Activated T-cell treated with anti-CD3 and anti-CD28 coated beads, Interleukin-2, amount 50 U/mL, for 72 hours (primary cell): ENCODE measurements around the gene AKR1C2. TPM values are rescaled to one million over a fixed set of nuclear protein-coding genes. Genes with fewer than 3 reads are reported as not detected.
"Not testable (repeated sequence)": the region's sequence is repeated elsewhere in the genome, so short reads cannot be mapped to it uniquely, and the experiment has no call there.

Experiments
- ATAC-seq, 2 donors: fragments of 150-1000 bp; cut with Tn5 transposase; replicated peaks in 1 of 2; 2 replicates each; pipeline ENCODE4 v1.10.0; 2021; ENCODE audit warnings: moderate library complexity in 2 of 2, mild to moderate bottlenecking in 1 of 2
- DNase-seq, 2 donors: peaks; one replicate each; pipeline ENCODE4 v3.0.0; 2021 to 2022; ENCODE audit warnings: mixed read lengths in 1 of 2
- H3K27ac Mint-ChIP-seq: one replicate; pipeline ENCODE4 v1.8.0; 2022; ENCODE audit warnings: mild to moderate bottlenecking, moderate library complexity, mixed read lengths
- H3K27me3 Mint-ChIP-seq: one replicate; pipeline ENCODE4 v1.8.0; 2022; ENCODE audit warnings: low read depth, mixed read lengths
- H3K36me3 Mint-ChIP-seq, 2 donors: one replicate each; pipeline ENCODE4 v1.8.0; 2022; ENCODE audit warnings: mixed read lengths in 2 of 2, mild to moderate bottlenecking in 1 of 2; ENCODE audit not compliant: insufficient read depth in 2 of 2
- H3K4me1 Mint-ChIP-seq: one replicate; pipeline ENCODE4 v1.8.0; 2022; ENCODE audit warnings: low read depth, mixed read lengths
- H3K4me3 Mint-ChIP-seq, 2 donors: one replicate each; pipeline ENCODE4 v1.8.0; 2022; ENCODE audit warnings: mild to moderate bottlenecking in 2 of 2, mixed read lengths in 2 of 2, moderate library complexity in 2 of 2
- H3K9me3 Mint-ChIP-seq, 2 donors: one replicate each; pipeline ENCODE4 v1.8.0; 2022; ENCODE audit warnings: mixed read lengths in 2 of 2
- total RNA-seq, 2 donors: library from RNA; stranded (reverse); gene quantifications; one replicate each; pipeline ENCODE4 v1.2.3, GENCODE V29; 2022

Gene AKR1C2
- total RNA-seq, 2 donors from 2014 or later, result 0.22 TPM; not detected in 1

GRCh38 chr10:4974400-4974799 is 29.3 kb downstream of the AKR1C2 start:
- not testable (repeated sequence) for H3K9me3 Mint-ChIP-seq, ATAC-seq, H3K4me3 Mint-ChIP-seq, DNase-seq, H3K36me3 Mint-ChIP-seq, H3K4me1 Mint-ChIP-seq, H3K27ac Mint-ChIP-seq, H3K27me3 Mint-ChIP-seq

GRCh38 chr10:4973294-4973693 is 30.4 kb downstream of the AKR1C2 start:
- not testable (repeated sequence) for H3K27ac Mint-ChIP-seq, ATAC-seq, H3K36me3 Mint-ChIP-seq, H3K4me1 Mint-ChIP-seq, H3K27me3 Mint-ChIP-seq, H3K4me3 Mint-ChIP-seq, H3K9me3 Mint-ChIP-seq, DNase-seq

GRCh38 chr10:4972369-4973142 is 31.1 kb downstream of the AKR1C2 start:
- H3K36me3 Mint-ChIP-seq, H3K9me3 Mint-ChIP-seq, ATAC-seq, H3K4me3 Mint-ChIP-seq, DNase-seq, H3K27me3 Mint-ChIP-seq, H3K4me1 Mint-ChIP-seq, H3K27ac Mint-ChIP-seq: not testable (repeated sequence)

DNA sequence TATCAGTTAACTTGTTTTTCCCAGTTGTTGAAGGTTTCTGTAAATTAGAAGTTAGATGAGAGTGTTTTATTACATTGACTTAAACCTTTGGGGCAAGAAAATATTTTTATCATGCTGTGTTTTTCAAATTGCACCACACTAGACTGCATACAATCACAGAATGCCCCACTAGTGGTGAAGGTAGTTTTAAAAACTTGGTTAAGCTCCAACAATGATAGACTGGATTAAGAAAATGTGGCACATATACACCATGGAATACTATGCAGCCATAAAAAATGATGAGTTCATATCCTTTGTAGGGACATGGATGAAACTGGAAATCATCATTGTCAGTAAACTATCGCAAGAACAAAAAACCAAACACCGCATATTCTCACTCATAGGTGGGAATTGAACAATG is 33.3 kb downstream of the AKR1C2 start:
- H3K36me3 Mint-ChIP-seq, H3K4me1 Mint-ChIP-seq, ATAC-seq, H3K27ac Mint-ChIP-seq, DNase-seq, H3K27me3 Mint-ChIP-seq, H3K9me3 Mint-ChIP-seq, H3K4me3 Mint-ChIP-seq: not testable (repeated sequence)

- H3K4me3 Mint-ChIP-seq, H3K36me3 Mint-ChIP-seq, DNase-seq, H3K27ac Mint-ChIP-seq, ATAC-seq, H3K9me3 Mint-ChIP-seq, H3K4me1 Mint-ChIP-seq, H3K27me3 Mint-ChIP-seq: not testable (repeated sequence)
Measured at GRCh38 chr10:4969289-4969688, 34.4 kb downstream of the AKR1C2 start.

GRCh38 chr10:4967189-4967588 is 36.5 kb downstream of the AKR1C2 start:
- H3K27me3 Mint-ChIP-seq, H3K9me3 Mint-ChIP-seq, ATAC-seq, H3K36me3 Mint-ChIP-seq, H3K4me1 Mint-ChIP-seq, DNase-seq, H3K4me3 Mint-ChIP-seq, H3K27ac Mint-ChIP-seq: not testable (repeated sequence)

DNA sequence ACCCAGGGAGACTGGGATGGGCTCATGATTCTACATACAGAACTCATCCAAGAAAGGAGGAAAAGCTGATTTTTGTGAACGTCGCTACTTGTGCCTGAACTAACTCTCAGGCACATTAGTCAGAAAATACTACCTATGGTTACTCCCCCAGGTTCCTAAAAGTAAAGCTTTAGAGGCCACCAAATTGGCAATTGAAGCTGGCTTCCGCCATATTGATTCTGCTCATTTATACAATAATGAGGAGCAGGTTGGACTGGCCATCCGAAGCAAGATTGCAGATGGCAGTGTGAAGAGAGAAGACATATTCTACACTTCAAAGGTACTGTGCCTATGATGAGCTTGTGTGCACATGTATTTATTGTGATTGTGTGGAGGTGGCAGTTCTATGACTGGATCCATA is 37.9 kb downstream of the AKR1C2 start:
- not testable (repeated sequence) for H3K27ac Mint-ChIP-seq, H3K36me3 Mint-ChIP-seq

GRCh38 chr10:4963815-4964154 is 39.9 kb downstream of the AKR1C2 start:
- H3K36me3 Mint-ChIP-seq, DNase-seq, ATAC-seq, H3K4me1 Mint-ChIP-seq, H3K27me3 Mint-ChIP-seq, H3K4me3 Mint-ChIP-seq, H3K9me3 Mint-ChIP-seq, H3K27ac Mint-ChIP-seq: not testable (repeated sequence)

More for the DNA sequence above, 37.9 kb downstream of the AKR1C2 start:
- H3K4me1 Mint-ChIP-seq, ATAC-seq, H3K9me3 Mint-ChIP-seq, H3K27me3 Mint-ChIP-seq, DNase-seq, H3K4me3 Mint-ChIP-seq: not testable (repeated sequence)

DNA sequence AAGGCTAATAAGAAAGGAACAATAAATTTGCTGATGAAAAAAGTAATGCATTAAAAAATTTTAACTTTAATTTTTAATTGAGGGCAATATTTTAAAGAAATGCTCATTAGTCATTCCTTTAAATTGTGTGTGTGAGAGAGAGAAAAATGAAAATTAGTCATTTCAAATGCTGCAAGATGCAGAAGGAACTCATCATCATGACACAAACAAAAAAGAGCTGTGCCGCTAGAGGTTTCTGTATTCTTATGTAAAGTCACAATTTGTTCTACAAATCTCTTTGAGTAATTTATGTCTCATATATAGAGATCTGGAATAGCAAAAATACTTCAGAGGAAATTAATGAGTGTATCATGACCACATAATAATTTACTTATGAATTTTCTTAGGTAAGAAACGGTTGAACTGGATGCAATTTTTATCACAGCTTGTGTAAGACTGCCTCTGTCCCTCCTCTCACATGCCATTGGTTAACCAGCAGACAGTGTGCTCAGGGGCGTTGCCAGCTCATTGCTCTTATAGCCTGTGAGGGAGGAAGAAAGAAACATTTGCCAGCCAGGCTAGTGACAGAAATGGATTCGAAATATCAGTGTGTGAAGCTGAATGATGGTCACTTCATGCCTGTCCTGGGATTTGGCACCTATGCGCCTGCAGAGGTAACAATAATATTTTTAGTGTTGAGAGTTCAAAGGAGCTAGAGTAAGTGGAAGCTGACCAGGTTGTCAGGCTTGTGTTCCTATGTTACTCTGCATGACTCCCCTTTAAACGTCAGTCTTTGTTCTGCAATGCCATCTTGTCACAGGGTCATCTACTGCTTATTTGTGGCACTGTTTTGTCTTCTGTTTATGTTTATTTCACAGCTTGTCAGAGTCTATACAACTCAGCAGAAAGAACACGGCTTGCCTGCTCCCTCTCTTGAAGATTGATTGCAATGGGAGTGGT is 40.5 kb downstream of the AKR1C2 start, which contains the start of gene AKR1C1:
Gene AKR1C1 (plus strand): TSS at position 540 of the 939 bp plus-strand sequence. CDS start 30 bp downstream, at position 570.
- H3K4me1 Mint-ChIP-seq, H3K9me3 Mint-ChIP-seq, H3K27ac Mint-ChIP-seq, H3K27me3 Mint-ChIP-seq, DNase-seq, H3K4me3 Mint-ChIP-seq, H3K36me3 Mint-ChIP-seq: not testable (repeated sequence)
- ATAC-seq, result peak in 1 of 2 donors; percentile 41

DNA sequence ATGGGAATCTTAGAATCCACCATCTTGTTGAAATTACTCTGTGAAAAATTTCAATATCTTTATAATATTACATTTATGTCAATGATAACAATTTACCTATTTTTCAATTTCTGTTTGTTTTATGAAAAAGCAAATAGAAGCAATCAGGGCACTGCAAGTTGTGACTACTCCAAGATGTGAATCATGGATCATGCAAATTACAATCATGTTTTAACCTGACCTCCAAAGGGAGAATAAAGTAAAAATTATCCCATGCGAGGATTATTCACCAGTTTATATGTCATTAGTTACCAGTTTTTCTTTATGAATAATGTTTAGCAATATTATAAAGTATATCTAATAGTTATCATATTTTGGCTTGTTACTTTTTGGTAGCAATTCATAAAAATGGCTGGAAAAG is 41.3 kb downstream of the AKR1C2 start:
- not testable (repeated sequence) for H3K27me3 Mint-ChIP-seq, H3K27ac Mint-ChIP-seq, DNase-seq, H3K9me3 Mint-ChIP-seq, H3K36me3 Mint-ChIP-seq, H3K4me1 Mint-ChIP-seq, H3K4me3 Mint-ChIP-seq, ATAC-seq

DNA sequence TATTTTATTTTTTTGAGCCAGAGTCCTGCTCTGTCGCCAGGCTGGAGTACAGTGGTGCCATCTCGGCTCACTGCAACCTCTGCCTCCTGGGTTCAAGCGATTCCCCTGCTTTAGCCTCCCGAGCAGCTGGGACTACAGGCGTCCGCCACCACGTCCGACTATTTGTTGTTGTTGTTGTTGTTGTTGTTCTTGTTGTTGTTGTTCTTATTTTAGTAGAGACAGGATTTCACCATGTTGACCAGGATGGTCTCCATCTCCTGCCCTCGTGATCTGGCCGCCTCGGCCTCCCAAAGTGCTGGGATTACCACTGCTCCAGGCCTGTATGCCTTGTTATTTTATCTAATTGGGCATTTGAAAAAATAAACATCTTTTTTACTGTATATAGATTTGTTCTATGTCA is 42.1 kb downstream of the AKR1C2 start:
- DNase-seq, H3K4me1 Mint-ChIP-seq, H3K9me3 Mint-ChIP-seq, ATAC-seq, H3K4me3 Mint-ChIP-seq, H3K27me3 Mint-ChIP-seq, H3K36me3 Mint-ChIP-seq, H3K27ac Mint-ChIP-seq: not testable (repeated sequence)

- H3K27me3 Mint-ChIP-seq, DNase-seq, H3K4me3 Mint-ChIP-seq, H3K27ac Mint-ChIP-seq, H3K9me3 Mint-ChIP-seq, H3K4me1 Mint-ChIP-seq, H3K36me3 Mint-ChIP-seq, ATAC-seq: not testable (repeated sequence)
Measured at GRCh38 chr10:4956955-4957645, 46.6 kb downstream of the AKR1C2 start.

GRCh38 chr10:4956088-4956487 is 47.6 kb downstream of the AKR1C2 start:
- H3K9me3 Mint-ChIP-seq, H3K27me3 Mint-ChIP-seq, H3K36me3 Mint-ChIP-seq, ATAC-seq, DNase-seq, H3K4me1 Mint-ChIP-seq, H3K27ac Mint-ChIP-seq, H3K4me3 Mint-ChIP-seq: not testable (repeated sequence)
